Cardiac muscle cell (in vitro differentiated cells and primary cell): ENCODE data around the gene F13A1. TPM values are rescaled to one million over a fixed set of nuclear protein-coding genes. Genes with fewer than 3 reads are reported as not detected.

Source experiments
- DNase-seq, 2 donors: peaks; one replicate each; pipeline versions ENCODE4 v3.0.0 to v3.0.0-alpha.2; 2010 to 2017; ENCODE audit warnings: low read depth in 1 of 2, low spot score in 1 of 2
- H3K27ac ChIP-seq: fragments of 200-600 bp; sonication (generic); 2 replicates; pipeline ENCODE4 v1.5.1; 2016
- H3K27me3 ChIP-seq: fragments of 200-600 bp; sonication (generic); 2 replicates; pipeline ENCODE4 v1.6.0; 2016; ENCODE audit warnings: control low read depth
- H3K36me3 ChIP-seq: fragments of 200-600 bp; sonication (generic); 2 replicates; pipeline ENCODE4 v1.5.1; 2016; ENCODE audit warnings: control low read depth
- H3K4me1 ChIP-seq: fragments of 200-600 bp; sonication (generic); 2 replicates; pipeline ENCODE4 v1.8.1; 2017; ENCODE audit warnings: low read depth, mild to moderate bottlenecking, mixed run types
- H3K4me3 ChIP-seq: fragments of 200-600 bp; sonication (generic); 2 replicates; pipeline ENCODE4 v1.5.1; 2016; ENCODE audit warnings: mild to moderate bottlenecking
- H3K9me3 ChIP-seq: fragments of 200-600 bp; sonication (generic); 2 replicates; pipeline ENCODE4 v1.5.1; 2017; ENCODE audit warnings: low read depth, mild to moderate bottlenecking, control low read depth
- polyA plus RNA-seq: library from polyadenylated mRNA; unstranded; fragments of >200 nt; fragmentation: Nextera tagmentation; extraction: Ambion mirVana; gene quantifications from 2 replicates; pipeline ENCODE4 v1.2.1, GENCODE V29; 2016
- total RNA-seq: library from RNA; depleted of rRNA; stranded (reverse); fragments of >200 nt; gene quantifications from 2 replicates; pipeline ENCODE4 v1.2.3, GENCODE V29; 2016
- TF ChIP-seq, protein P1 (sequence below): IDR thresholded peaks from 2 replicates; pipeline ENCODE4 v1.5.1; 2012; ENCODE audit warnings: low read depth, mild to moderate bottlenecking, low read length

Gene F13A1
- total and polyA plus RNA-seq, 2 experiments from 2014 or later, result 1.0 to 2.4 TPM

DNA sequence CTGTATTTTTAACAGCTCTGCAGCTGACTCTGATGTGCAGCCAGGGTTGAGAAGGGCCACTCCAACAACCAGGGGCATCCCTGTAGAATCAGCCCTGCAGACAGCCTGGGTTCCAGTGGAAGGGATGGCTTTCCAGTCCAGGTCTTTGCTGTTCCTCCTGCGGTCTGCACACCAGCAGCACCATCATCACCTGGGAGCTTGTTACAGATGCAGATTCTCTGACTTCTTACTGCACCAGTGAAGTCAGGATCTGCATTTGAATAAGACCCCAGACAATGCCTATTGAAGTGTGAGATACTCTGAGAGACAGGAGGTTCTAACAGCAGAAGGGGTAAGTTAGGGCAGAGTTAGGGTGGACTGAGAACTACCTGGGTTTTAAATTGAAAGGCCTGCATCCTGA, 151.3 kb downstream of the F13A1 start:
- Histone ChIP-seq H3K36me3 (no peaks in the 10 kb centered on the region), H3K4me1 (no peaks in the 10 kb centered on the region), H3K27ac (no peak overlapping the region), H3K9me3 (no peaks in the 10 kb centered on the region), H3K4me3 (no peak overlapping the region), H3K27me3 (no peaks in the 10 kb centered on the region)
- TF ChIP-seq, protein P1, sequence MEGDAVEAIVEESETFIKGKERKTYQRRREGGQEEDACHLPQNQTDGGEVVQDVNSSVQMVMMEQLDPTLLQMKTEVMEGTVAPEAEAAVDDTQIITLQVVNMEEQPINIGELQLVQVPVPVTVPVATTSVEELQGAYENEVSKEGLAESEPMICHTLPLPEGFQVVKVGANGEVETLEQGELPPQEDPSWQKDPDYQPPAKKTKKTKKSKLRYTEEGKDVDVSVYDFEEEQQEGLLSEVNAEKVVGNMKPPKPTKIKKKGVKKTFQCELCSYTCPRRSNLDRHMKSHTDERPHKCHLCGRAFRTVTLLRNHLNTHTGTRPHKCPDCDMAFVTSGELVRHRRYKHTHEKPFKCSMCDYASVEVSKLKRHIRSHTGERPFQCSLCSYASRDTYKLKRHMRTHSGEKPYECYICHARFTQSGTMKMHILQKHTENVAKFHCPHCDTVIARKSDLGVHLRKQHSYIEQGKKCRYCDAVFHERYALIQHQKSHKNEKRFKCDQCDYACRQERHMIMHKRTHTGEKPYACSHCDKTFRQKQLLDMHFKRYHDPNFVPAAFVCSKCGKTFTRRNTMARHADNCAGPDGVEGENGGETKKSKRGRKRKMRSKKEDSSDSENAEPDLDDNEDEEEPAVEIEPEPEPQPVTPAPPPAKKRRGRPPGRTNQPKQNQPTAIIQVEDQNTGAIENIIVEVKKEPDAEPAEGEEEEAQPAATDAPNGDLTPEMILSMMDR, result no peak
- DNase-seq, result no peak

DNA sequence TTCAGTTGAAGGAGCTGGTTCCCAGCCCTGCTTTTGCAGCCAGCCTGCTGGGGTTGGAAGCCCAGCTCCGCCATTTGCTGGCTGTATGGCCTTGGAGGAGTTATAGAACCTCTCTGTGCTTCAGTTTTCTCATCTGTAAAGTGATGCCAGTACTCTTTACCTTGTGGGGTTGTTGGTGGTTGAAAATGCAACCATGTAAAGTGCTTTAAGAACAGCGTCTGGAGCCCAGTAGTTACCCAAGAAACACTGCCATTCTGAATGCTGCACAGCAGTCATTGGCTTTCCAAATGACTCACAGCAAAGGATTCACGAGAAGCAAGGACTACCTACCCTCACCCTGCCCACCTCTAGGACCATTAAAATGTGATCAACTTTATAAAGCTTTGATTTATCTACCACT, 154.4 kb downstream of the F13A1 start:
- H3K36me3 ChIP-seq, result no peaks in the 10 kb centered on the region
- no peaks in the 10 kb centered on the region for H3K9me3 ChIP-seq
- H3K27ac ChIP-seq, result no peak overlapping the region
- H3K4me3 ChIP-seq, result no peak overlapping the region
- no peaks in the 10 kb centered on the region for H3K4me1 ChIP-seq
- TF ChIP-seq, protein P1, result no peak
- H3K27me3 ChIP-seq, result no peaks in the 10 kb centered on the region
- DNase-seq, result no peak

DNA sequence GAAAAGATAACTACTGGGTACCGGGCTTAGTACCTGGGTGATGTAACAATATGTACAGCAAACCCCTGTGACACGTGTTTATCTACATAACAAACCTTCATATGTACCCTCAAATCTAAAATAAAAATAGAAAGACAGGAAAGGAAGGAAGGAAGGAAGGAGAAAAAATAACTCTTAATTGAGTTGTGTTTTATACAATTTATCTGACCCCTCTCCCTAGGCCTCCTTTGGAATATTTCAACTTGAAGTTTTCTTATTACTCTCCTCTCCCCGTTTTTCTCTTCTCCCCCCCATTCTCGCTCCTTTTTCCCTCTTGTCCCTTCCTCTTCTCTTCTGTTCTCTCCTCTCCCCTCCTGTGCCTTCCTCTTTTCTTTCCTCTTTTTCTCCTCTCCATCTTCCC, 156.1 kb downstream of the F13A1 start:
- Histone ChIP-seq H3K9me3 (no peaks in the 10 kb centered on the region), H3K4me3 (no peak overlapping the region), H3K4me1 (no peaks in the 10 kb centered on the region), H3K36me3 (no peaks in the 10 kb centered on the region), H3K27ac (no peak overlapping the region), H3K27me3 (no peaks in the 10 kb centered on the region)
- TF ChIP-seq, protein P1, result no peak
- no peak for DNase-seq

DNA sequence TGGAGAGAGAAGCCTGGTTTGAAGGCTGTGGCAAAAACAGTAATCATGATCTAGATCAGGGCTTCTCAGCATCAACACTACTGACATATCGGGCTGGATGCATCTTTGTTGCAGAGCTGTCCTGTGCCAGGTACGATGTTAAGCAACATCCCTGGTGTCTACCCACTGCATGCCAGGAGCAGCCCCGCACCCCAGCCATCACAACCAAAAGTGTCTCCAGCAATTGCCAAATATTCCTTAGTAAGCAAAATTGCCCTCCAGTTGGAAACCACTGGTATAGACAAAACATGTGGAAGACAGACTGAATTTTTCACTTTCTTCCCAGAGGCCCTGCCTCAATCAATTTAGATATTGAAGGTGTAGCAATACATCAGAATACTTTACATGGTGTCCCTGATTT, 166.1 kb downstream of the F13A1 start:
- no peaks in the 10 kb centered on the region for H3K9me3 ChIP-seq
- no peak overlapping the region for H3K27ac ChIP-seq
- TF ChIP-seq, protein P1, result no peak
- H3K4me3 ChIP-seq, result no peak overlapping the region
- no peaks in the 10 kb centered on the region for H3K27me3 ChIP-seq
- H3K36me3 ChIP-seq, result no peaks in the 10 kb centered on the region
- DNase-seq, result no peak
- H3K4me1 ChIP-seq, result no peaks in the 10 kb centered on the region

DNA sequence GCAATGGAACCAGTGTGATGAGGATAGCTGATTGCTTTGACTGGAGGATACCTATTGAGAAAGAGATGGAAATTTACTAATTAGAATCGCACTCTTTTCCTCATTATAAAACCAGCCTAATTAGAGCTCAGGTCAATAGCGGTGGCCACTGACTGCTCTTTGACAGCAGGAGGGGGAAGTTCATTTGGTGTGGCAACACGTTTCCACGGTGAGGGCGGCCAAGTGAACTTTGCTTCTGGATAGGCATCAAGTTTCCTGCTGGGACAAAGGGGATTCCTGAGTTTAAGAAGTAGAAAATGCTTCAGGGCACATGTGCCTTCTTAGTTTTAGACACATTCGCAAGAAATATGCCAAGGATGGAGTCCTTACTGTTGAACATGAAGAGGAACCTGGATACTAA, 168.4 kb downstream of the F13A1 start:
- TF ChIP-seq, protein P1, result no peak
- Histone ChIP-seq H3K36me3 (no peaks in the 10 kb centered on the region), H3K27me3 (no peaks in the 10 kb centered on the region), H3K9me3 (no peaks in the 10 kb centered on the region), H3K27ac (no peak overlapping the region), H3K4me3 (no peak overlapping the region), H3K4me1 (no peaks in the 10 kb centered on the region)
- DNase-seq, result no peak
